ENCODE data around the gene DHRSX. TPM values are rescaled to one million over a fixed set of nuclear protein-coding genes. Genes with fewer than 3 reads are reported as not detected.

DHRSX gene
- total and polyA plus RNA-seq, 11 donors: 14.6 to 36.1 (median 24.1) TPM

DNA sequence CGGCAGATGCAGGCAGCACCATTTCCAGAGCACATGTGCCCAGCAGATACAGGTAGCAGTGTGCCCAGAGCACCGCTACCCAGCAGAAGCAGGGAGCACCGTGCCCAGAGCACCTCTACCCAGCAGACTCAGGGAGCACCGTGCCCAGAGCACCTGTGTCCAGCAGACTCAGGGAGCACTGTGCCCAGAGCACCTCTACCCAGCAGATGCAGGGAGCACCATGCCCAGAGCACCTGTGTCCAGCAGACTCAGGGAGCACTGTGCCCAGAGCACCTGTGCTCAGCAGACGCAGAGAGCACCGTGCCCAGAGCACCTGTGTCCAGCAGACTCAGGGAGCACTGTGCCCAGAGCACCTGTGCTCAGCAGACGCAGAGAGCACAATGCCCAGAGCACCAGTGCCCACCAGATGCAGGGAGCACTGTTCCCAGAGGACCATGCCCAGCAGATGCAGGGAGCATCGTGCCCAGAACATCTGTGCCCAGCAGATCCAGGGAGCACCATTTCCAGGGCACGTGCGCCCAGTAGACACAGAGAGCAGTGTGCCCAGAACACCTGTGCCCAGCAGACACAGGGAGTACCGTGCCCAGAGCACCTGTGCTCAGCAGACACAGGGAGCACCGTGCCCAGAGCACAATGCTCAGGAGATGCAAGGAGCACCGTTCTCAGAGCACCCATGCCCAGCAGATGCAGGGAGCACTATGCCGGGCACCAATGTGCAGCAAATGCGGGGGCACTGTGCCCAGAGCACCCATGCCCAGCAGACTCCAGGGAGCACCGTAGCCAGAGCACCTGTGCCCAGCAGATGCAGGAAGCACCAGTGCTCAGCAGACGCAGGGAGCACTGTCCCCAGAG is 236.4 kb downstream of the DHRSX start:
- Histone ChIP-seq H3K4me3 (no peak overlapping the region), H3K4me1 (peaks cover 0 to 4% (median 0%) of the 10 kb centered on the region in 12 donors), H3K9me3 (no peaks in the 10 kb centered on the region), H3K27ac (no peak overlapping the region), H3K36me3 (peaks cover 0 to 20% (median 3%) of the 10 kb centered on the region in 9 donors), H3K27me3 (no peaks in the 10 kb centered on the region)
- no peak for ATAC-seq
- no peak for DNase-seq
- intact Hi-C loops (cut with DNase I): no loop called here
- 95 to 100% (median 97%) methylated on average over 3 to 17 of the region's 17 CpGs for WGBS, 4 donors
- TF ChIP-seq CTCF (IDR thresholded peaks at IDR 0.05): no peak
- no peak for TF ChIP-seq POLR2A (IDR thresholded peaks at IDR 0.05)

DNA sequence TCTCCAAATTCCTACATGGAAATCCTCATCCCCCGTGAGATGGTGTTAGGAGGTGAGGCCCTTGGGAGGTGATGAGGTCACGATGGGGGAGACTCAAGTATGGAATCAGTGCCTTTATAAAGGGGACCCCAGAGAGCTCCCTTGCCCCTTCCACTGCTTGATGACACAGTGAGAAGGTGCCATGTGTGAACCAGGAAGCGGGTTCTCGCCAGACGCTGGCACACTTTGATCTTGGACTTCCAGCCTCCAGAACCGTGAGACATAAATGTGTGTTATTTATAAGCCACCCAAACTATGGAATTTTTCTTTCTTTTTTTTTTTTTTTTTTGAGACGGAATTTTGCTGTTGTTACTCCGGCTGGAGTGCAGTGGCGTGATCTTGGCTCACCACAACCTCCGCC is 237.6 kb downstream of the DHRSX start:
- intact Hi-C loops (cut with DNase I): no loop called here
- DNase-seq (no peak), ATAC-seq (no peak)
- Histone ChIP-seq H3K4me1 (peaks cover 0 to 4% (median 0%) of the 10 kb centered on the region in 12 donors), H3K9me3 (no peaks in the 10 kb centered on the region), H3K36me3 (peaks cover 0 to 20% (median 3%) of the 10 kb centered on the region in 9 donors), H3K27ac (no peak overlapping the region), H3K4me3 (no peak overlapping the region), H3K27me3 (no peaks in the 10 kb centered on the region)
- TF ChIP-seq CTCF (IDR thresholded peaks at IDR 0.05) (no peak), POLR2A (IDR thresholded peaks at IDR 0.05) (no peak)
- WGBS, 4 donors: 93 to 96% (median 94%) methylated on average over 10 of the region's 10 CpGs

GRCh38 chrX:2262668-2263055 is 238.1 kb downstream of the DHRSX start:
- intact Hi-C loops (cut with DNase I): no loop called here
- Histone ChIP-seq H3K4me1 (peaks cover 0 to 4% (median 0%) of the 10 kb centered on the region in 12 donors), H3K4me3 (no peak overlapping the region), H3K27ac (no peak overlapping the region), H3K36me3 (peaks cover 0 to 20% (median 3%) of the 10 kb centered on the region in 9 donors), H3K9me3 (no peaks in the 10 kb centered on the region), H3K27me3 (no peaks in the 10 kb centered on the region)
- ATAC-seq: peak in 1 of 4 donors; percentile 35
- 69 to 79% (median 71%) methylated on average over 10 to 13 of the region's 13 CpGs for WGBS, 4 donors
- TF ChIP-seq CTCF (IDR thresholded peaks at IDR 0.05) (no peak), POLR2A (IDR thresholded peaks at IDR 0.05) (no peak)
- no peak for DNase-seq

GRCh38 chrX:2261831-2262667 is 238.7 kb downstream of the DHRSX start:
- 73 to 81% (median 79%) methylated on average over 18 to 20 of the region's 20 CpGs for WGBS, 4 donors
- no peak overlapping the region for H3K4me3 ChIP-seq
- peak; percentile 68 to 75 (median 70) for ATAC-seq
- H3K27ac ChIP-seq: no peak overlapping the region
- H3K4me1 ChIP-seq: peaks cover 0 to 4% (median 0%) of the 10 kb centered on the region in 12 donors
- TF ChIP-seq POLR2A (IDR thresholded peaks at IDR 0.05): no peak
- TF ChIP-seq CTCF (IDR thresholded peaks at IDR 0.05): no peak
- H3K9me3 ChIP-seq: no peaks in the 10 kb centered on the region
- intact Hi-C loops (cut with DNase I): no loop called here
- DNase-seq: no peak
- H3K27me3 ChIP-seq: no peaks in the 10 kb centered on the region
- H3K36me3 ChIP-seq: peaks cover 0 to 20% (median 3%) of the 10 kb centered on the region in 9 donors

Data from heart left ventricle (tissue), 16 donors.